ENCODE results near the gene CLNK. TPM values are rescaled to one million over a fixed set of nuclear protein-coding genes. Genes with fewer than 3 reads are reported as not detected.

CLNK gene
- polyA plus RNA-seq, 4 donors = 0.62 to 1.6 (median 0.74) TPM

DNA sequence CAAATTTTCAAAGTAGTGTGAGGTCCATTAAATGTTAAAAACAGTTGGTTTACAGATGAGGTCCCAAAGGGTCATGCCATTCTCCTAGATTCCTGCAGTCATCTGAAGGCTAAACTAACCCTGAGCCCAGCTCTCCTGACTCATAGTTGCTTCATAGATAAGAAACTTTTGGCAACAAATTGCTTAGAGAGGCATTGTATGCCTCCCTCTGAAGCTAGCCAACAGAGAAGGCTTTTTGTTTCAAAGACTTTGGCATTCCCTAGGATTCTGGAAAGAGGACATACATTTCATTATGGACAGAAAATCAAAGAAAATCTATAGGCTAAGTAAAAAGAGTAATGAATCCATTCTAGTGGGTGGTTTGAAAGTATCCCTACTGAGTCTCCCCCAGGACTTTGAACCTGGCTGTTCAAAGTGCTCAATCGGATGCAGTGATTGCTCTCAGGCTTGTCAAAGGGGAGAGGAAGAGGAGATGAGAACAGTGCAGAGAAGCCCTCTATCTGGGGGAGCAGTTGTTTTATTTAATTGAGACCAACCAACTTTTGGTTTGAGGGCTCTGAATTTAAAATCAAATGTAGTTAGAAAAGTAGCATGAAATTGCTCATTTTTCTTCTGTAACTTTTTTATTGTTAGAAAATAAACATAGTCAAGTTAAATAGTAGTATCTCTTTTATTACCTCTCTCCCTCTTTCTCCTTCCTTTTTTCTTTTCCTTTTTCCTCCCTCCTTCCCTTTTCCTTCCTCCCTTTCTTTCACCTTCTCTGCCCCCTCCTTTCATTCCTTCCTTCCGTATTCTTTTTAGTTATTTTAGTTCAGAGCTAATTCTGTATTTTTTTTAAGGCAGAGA lies 155.1 kb downstream of the CLNK start:
- no peak for DNase-seq (ENCODE audit: low read depth in 4 of 4, low spot score in 2 of 4)

DNA sequence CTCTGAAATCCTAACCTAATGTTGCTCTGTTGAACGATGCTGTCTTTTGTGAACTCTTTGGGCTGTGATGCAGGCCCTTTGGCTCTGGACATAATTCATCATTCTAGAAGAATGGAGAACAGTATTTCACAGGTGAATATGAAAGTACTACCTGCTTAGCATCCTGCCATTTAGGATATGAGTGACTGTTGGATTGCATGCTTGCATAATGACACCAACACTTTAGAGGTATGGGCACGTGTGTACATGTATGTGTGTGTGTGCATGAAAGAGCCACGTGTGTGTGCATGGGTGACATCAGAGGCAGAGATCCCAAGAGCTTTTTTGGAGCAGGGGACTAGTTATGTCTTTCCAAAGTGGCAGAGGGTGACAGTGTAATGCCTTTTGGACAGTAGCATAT lies 157.1 kb downstream of the CLNK start:
- no peak for DNase-seq (ENCODE audit: low read depth in 4 of 4, low spot score in 2 of 4)

DNA sequence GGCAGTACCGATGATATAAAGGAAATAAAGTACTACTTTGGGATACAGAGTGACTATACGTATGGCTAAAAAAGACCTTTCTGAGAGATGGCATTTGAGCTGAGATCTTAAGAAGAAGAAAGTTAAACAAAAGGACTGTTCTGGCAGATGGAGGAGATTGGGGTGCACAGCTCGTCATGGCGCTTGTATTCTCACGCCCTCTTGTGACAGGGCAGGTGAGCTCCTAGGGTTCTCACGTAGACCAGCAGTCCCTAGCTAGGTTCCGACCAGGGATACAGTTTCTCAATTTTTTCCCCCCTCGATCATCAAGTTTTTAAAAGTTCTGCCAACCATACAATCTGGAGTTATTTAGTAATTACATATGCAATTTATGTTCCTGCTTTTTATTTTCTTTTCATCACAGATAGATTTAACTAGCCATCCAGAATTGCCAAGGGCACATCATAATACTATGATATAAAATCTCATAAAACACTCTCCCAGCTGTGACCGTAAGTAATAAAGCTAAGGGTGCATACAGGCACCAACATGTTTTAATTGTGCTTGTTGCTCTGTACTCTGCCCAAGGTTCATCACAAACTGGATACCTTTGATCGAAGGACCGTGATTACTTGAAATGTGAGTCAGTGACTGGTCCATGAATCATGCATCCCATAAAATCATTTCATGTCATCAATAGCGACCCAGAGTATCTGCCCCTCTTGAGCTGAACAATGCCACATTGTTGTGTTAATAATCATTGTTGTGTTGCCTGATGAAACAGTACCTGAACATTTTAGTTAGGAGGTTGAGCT lies 157.9 kb downstream of the CLNK start:
- DNase-seq (ENCODE audit: low read depth in 4 of 4, low spot score in 2 of 4) = no peak

DNA sequence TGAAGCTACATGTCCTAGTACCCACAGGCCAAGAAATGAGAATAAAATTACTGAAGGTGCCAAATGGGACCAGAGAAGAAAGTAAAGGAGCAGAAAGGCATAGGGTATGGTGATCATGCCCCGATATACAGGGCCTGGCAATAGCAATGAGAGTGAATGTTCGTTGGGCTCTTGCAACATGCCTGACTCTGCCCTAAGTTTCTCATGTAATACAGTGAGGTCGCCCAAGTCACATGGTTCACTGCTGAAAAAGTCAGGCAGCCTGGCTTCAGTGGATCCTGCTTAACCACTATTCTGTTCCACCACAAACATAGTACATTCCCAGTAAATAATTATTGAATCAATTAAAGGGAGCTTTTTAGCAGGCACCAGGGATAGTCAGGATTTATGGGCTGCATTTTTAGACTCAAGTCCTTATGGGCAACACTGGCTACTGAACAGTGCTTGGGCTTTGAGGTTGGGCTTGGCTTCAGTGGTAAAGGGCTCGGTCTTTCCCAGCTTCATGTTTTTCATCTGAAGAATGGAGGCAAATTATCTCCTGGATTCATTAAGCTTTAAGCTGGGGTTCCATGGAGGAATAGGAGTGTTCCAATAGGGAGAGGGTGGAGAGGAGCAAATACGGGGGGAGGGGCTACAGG lies 160.3 kb downstream of the CLNK start:
- no peak for DNase-seq (ENCODE audit: low read depth in 4 of 4, low spot score in 2 of 4)

DNA sequence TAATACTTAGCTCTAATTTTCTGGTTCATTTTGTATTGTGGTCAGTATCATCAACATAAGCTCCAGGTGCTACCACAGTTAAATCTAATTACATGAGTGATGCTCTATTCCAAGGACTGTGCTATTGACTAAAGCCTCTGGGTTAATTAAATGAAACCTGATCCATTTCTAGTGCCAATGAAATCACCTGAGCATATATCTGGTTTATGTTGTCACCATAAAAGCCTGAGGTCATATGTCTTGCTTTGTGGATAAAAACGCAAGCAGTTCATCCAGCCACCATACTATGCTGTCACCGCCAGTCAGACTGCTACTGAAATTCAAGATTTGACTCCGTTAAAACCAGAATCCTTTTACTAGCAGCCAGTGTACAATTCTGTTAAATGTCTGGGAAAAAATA lies 163.1 kb downstream of the CLNK start:
- no peak for DNase-seq (ENCODE audit: low read depth in 4 of 4, low spot score in 2 of 4)

DNA sequence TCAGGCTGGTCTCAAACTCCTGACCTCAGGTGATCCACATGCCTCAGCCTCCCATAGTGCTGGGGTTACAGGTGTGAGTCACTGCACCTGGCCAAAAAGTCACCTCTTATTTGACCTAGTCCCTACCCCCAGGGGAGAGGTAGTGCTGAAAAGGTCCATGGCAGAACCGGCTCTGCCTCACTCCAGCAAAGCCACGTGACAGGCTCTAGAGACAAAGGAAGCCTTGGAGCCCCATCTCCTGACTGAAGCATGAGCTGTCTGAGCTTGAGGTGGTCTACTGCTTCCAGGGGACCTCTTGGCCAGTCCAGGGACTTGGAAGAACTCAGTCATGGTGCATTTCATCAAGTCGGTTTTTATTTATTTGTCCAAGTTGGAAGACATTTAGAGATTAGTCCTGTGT lies 174.8 kb downstream of the CLNK start:
- no peak for DNase-seq (ENCODE audit: low read depth in 4 of 4, low spot score in 2 of 4)

DNA sequence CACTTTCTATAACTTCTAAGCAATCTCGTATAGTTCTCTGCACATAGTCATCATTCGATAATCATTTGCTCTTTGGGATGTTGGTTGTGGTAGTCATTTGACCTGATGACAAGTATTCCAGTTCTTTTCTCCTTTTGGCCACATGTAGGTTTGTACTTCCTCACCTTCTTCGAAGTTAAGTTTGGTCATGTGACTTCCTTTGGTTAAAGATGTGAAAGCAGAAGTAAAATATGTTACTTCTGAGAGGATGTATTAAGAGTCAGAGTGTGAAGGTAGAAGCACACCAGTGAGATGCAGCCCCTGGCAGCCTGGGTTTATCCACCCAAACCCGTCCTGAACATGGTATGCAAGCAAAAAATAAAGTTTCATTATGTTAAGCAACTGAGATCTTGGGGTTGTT lies 178.5 kb downstream of the CLNK start:
- DNase-seq (ENCODE audit: low read depth in 4 of 4, low spot score in 2 of 4) = no peak

DNA sequence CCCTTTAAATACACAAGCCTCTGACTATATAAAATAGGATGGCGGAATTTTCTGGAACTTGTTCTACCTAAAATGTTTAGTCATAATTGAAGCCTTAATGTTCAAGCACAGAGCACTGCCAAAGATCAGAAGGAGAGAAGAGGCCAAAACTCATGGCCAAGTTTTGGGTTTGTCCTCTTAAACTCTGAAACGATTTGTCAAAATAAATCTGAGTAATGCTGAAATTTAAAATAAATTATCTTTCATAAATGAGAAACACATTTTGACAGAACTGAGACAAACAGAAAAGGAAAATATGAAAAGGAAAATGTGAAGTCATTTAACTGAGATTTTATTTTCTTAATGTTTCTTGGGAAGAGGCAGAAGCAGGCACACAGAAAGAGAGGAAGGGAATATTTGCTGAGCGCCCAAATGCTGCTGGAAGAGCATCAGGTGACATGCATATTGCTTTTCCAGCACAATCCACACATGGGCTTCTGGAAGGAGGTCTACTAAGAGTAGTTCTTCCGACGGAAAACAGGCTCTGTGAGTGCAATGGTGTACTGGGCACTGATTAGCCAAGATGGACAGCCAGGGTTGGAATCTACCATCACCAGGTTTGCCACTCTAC lies 179.9 kb downstream of the CLNK start:
- no peak for DNase-seq (ENCODE audit: low read depth in 4 of 4, low spot score in 2 of 4)

DNA sequence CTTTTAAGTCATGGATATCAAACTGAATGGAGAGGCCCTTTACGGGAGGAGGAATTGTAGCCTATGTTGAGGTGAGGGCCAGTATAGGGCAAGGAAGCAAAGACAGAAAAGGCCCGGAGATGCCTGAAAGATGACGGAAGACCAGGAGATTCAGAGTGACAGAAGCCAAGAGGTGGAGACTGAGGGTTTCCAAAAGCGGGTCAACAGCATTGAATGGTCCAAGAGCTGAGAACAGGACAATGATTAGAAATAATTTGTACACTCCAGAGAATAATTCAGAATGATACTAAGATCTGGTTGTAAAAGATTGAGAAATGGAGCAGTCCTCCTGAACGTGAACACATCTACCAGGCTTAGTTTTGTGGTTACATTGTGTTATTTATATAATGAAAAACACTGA lies 181.9 kb downstream of the CLNK start:
- DNase-seq (ENCODE audit: low read depth in 4 of 4, low spot score in 2 of 4) = no peak

DNA sequence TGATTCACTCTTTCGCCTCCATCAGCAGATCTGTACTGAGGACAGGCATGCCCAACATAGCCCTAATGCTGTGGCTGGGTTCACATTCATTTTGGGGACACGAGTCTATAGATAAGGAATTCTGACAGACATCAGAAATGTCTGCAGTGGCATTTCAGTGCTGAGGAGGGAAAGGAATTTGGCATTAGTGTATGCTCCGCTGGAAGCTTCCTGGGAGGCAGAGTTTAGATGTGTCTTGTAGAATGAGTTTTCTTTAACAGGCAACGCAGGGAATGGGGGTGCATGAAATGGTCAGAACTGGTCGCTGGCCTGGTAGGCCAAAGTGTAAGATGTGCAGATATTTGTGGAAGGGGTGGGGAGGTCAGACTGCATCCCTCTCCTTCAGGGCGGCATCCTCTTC lies 183.8 kb downstream of the CLNK start:
- DNase-seq (ENCODE audit: low read depth in 4 of 4, low spot score in 2 of 4) = no peak

DNA sequence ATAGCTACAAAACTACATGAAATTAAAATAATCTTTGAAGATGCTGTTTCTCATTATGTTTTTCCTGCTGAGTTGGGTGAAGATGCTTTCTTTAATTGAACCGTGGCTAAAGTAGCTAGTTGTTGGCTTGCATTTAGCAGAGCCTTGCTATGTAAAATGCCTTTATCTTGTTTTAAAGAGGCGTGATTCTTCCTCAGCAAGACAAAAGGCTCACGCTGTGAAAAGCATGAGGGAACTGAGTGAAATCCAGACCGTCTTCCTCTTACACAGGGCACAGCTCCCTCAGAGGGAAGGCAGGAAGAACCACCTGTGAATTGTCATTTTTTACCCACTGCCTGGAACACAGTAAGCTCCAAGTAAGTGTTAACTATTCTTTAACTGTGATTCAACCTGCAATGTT lies 188.4 kb downstream of the CLNK start:
- DNase-seq (ENCODE audit: low read depth in 4 of 4, low spot score in 2 of 4) = no peak

DNA sequence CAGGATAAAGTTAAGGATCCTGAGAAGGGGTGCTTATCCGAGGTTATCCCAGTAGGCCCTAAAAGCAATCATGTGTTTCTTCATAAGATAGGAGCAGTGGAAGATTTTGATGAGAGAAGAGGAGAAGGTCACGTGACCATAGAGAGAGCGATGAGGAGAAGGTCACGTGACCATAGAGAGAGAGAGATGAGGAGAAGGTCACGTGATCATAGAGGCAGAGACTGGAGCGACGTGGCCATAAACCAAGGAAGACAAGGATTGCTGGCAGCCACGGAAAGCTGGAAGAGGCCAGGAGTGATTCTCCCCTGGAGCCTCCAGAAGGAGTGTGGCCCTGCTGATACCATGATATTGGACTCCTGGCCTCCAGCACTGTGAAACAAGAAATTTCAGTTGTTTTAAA lies 188.9 kb downstream of the CLNK start:
- DNase-seq (ENCODE audit: low read depth in 4 of 4, low spot score in 2 of 4) = no peak

DNA sequence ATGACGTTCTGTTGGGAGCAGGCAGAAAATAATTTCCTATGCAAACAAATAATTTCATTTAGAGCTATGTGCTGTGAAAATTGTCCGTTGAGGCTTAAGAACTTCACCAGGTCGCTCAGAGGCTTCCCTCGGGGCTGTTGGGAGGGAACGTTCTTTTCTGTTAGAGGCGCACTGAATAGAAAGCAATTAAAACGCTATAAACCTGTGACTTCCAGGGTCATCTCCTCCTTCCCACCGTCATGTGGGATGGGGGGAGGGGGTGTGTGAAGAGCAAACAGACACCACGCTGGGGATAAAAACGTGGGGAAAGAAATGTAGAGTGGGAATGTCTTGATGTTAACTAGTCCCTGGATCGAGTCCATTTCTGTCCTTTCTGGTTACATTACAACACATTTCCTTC lies 192.1 kb downstream of the CLNK start:
- DNase-seq (ENCODE audit: low read depth in 4 of 4, low spot score in 2 of 4) = no peak

DNA sequence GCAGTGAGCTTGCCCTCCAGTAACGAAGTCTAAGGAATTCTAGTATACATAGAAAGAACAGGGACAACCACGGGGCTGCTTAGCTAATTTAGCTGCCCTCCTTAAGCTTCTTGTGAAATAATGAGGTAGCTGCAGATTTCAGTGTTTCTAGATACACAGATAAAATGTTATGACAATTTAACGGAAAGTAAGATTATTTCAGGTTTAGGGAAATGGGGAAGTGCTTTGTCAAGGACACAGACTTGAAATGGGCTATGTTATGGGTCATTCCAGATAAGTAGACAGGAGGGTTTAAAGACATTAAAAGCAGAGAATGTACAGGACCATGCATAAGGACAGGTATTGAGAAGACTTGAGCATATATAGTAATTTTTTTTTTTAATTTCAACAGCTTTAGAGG lies 193.2 kb downstream of the CLNK start:
- DNase-seq (ENCODE audit: low read depth in 4 of 4, low spot score in 2 of 4) = no peak

DNA sequence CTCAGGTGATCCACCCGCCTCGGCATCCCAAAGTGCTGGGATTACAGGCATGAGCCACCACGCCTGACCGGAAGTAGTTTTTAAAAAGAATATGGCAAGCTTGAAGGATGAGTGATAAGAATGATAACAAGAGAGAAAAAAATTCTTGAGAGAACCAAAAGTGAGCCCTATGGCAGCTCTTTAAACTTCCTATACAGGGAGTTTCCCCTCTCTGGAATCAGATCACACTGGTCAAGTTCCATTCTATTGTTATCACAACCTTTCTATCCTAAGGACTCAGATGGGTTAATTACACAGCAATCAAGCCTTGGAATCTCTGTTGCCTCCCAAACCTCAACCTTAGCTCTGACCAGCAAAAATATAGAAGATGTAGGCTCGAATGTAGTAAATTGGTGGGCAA lies 193.6 kb downstream of the CLNK start:
- DNase-seq (ENCODE audit: low read depth in 4 of 4, low spot score in 2 of 4) = no peak

DNA sequence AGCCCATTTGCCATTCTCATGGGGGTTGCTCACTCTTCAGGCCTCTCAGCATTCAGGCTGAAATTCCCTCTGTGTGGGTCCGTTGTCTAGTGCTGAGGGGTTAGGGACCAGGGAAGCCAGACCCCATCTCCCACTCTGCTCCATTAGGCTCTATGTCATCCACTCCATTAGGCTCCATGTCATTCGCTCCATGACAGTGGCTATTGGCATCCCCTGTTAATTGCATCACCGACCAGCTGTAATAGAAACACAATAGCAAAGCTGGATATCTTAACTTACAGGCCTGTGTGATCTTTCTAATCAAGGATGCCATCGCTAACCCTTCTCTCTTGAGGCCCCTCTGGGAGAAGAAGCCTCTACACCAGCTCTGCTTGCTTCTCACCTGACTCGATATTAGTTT lies 201.7 kb downstream of the CLNK start:
- DNase-seq (ENCODE audit: low read depth in 4 of 4, low spot score in 2 of 4) = no peak

DNA sequence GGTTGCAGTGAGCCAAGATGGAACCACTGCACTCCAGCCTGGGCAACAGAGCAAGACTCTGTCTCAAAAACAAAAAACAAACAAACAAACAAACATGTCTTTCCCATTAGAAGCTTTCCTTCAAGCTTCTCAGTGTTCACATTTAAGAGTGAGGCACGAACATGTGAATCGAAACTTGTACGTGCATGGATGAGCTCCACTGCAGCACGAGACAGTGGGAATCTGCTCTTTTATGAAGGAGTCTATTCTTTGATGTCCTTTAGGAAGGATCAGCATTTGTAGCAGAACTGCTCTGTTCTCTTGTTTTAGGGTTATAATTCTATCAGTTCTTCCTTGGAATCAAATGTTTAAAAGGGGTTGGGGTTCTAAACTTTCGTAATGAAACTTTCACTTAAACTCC lies 204.0 kb downstream of the CLNK start:
- no peak for DNase-seq (ENCODE audit: low read depth in 4 of 4, low spot score in 2 of 4)

DNA sequence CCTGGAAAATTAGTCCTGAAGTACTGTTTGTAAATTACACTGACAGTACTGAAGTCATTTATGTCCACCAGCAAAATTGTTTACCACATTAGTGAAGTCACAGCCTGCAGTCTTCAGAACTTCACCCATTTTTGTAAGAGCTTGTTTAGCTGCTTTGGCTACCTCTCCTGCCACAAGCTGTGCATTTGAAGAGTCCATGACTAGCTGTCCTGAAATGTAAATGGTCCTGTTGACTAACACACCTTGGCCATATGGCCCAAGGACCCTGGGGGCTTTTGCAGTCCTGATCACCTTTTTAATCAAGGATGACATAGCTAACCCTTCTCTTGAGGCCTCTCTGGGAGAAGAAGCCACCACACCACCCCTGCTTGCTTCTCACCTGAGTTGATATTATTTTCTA lies 205.9 kb downstream of the CLNK start:
- DNase-seq (ENCODE audit: low read depth in 4 of 4, low spot score in 2 of 4) = no peak

DNA sequence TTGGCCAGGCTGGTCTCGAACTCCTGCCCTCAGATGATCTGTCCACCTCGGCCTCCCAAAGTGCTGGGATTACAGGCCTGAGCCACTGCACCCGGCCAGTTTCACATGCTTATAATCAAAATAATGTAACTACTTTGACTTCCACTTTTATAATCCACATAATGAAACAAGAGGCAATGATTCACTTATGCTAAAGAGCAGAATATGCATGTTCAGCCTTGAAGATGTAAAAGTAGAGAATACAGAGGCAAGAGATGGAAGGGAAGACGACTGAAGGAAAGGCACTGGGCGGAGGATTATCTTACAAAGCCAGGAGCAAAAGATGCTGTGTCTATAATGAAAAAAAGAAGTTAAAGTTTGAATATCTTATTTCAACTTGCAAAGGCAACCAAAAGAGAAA lies 214.1 kb downstream of the CLNK start:
- no peak for DNase-seq (ENCODE audit: low read depth in 4 of 4, low spot score in 2 of 4)

DNA sequence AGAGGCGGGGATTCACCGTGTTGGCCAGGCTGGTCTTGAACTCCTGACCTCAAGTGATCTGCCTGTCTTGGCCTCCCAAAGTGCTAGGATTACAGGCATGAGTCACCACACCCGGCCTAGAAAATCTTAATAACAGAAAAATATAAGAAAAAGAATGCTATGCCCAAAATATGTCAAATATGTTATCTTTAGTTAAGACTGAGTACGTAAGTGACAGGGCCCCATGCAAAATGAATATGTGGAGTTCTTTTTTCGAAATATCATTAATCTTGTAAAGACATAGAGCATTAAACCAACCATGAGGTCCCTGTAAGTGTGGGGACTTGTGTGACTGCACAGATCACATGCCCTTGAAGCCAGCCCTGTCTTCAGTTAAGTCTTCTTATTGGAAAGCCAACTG lies 218.4 kb downstream of the CLNK start:
- no peak for DNase-seq (ENCODE audit: low read depth in 4 of 4, low spot score in 2 of 4)

DNA sequence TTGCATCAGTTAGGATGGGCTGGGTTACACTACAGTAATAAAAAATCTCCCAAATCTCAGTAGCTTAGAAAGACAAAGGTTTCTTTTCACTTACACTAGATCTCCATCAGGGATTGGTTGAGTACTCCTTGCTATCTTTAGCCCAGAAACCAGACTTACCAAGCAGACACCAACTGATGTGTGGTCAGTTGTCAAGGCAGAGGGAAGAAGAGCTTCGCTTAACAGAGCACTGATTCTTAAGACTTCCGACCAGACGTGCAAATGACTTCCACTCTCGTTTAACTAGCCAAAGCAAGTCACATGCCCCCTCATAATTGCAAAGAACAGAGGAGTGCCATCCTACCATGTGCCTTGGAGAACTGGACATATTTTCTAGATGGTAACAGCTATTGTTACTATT lies 221.7 kb downstream of the CLNK start:
- no peak for DNase-seq (ENCODE audit: low read depth in 4 of 4, low spot score in 2 of 4)

Data from left renal cortex interstitium (tissue), 4 donors.